K562 (cell line): ENCODE results near the gene CTBP2. TPM values are rescaled to one million over a fixed set of nuclear protein-coding genes. Genes with fewer than 3 reads are reported as not detected.

Source experiments
- MYNN ChIP-seq, 2 experiments: sonication (generic); formaldehyde crosslinking in 1 of 2; IDR thresholded peaks; 2 replicates each; pipeline versions ENCODE4 v1.5.0 to v1.6.1; 2016 to 2020; ENCODE audit warnings: antibody characterized with exemption in 1 of 2, missing genetic modification reagents in 1 of 2
- PBX2 ChIP-seq, 2 experiments: IDR thresholded peaks in 1 of 2; conservative IDR thresholded peaks in 1 of 2; 2 replicates each; pipeline ENCODE4 v1.6.1; 2016; ENCODE audit warnings: low read depth in 2 of 2, mild to moderate bottlenecking in 1 of 2, missing compliant biosample characterization in 1 of 2, missing genetic modification characterization in 1 of 2, moderate library complexity in 1 of 2
- TAF1 ChIP-seq: IDR thresholded peaks from 2 replicates; pipeline ENCODE4 v1.6.1; 2011; ENCODE audit warnings: mild to moderate bottlenecking, low read length, moderate library complexity; ENCODE audit not compliant: insufficient read depth, control insufficient read depth, severe bottlenecking; ENCODE audit errors: extremely low read depth
- THAP12 ChIP-seq: fragments of 250-450 bp; sonication (Bioruptor Pico); IDR thresholded peaks from 2 replicates; pipeline ENCODE4 v1.9.0; 2021; ENCODE audit warnings: mild to moderate bottlenecking, inconsistent platforms
- XRCC3 ChIP-seq: fragments of 450-650 bp; IDR thresholded peaks from 2 replicates; pipeline ENCODE4 v1.6.1; 2017; ENCODE audit warnings: mild to moderate bottlenecking, moderate library complexity
- polyA plus RNA-seq, 8 experiments: library from polyadenylated mRNA; depleted of rRNA in 4 of 8; stranded (reverse) in 5 of 8; unstranded in 3 of 8; fragments of >200 nt; fragmentation: Nextera tagmentation in 2 of 8; fragmentation: Illumina TruSeq in 1 of 8; extraction: Ambion mirVana in 2 of 8; extraction: Trizol in 1 of 8; gene quantifications; 2 replicates each; pipeline versions ENCODE4 v1.2.1 to v1.2.3, GENCODE V29; 2011 to 2014; ENCODE audit warnings: inconsistent platforms in 1 of 8, missing spikeins in 1 of 8
- total RNA-seq, 7 experiments: library from RNA; depleted of rRNA in 6 of 7; stranded (reverse); fragments of >200 nt in 6 of 7; fragmentation: Illumina TruSeq in 2 of 7; extraction: Trizol in 2 of 7; gene quantifications; 2 replicates each; pipeline versions ENCODE4 v1.2.1 to v1.2.3, GENCODE V29; 2011 to 2021; ENCODE audit warnings: low replicate concordance in 1 of 7
- TF ChIP-seq, protein P1 (sequence below): fragments of 200-600 bp; sonication (generic); IDR thresholded peaks from one replicate; pipeline ENCODE4 v1.6.1; 2012; ENCODE audit warnings: mild to moderate bottlenecking, low read depth, low read length, inconsistent platforms
- TF ChIP-seq, protein P2 (sequence below): fragments of 450-650 bp; formaldehyde crosslinking; IDR thresholded peaks from 2 replicates; pipeline ENCODE4 v1.4.0; 2020; ENCODE audit warnings: mild to moderate bottlenecking

Gene CTBP2
- total and polyA plus RNA-seq, 9 of the 15 experiments (the other 6 are each of a cell fraction or from before 2014, with no cell fraction given) = 1.3 to 8.8 (median 5.1) TPM

DNA sequence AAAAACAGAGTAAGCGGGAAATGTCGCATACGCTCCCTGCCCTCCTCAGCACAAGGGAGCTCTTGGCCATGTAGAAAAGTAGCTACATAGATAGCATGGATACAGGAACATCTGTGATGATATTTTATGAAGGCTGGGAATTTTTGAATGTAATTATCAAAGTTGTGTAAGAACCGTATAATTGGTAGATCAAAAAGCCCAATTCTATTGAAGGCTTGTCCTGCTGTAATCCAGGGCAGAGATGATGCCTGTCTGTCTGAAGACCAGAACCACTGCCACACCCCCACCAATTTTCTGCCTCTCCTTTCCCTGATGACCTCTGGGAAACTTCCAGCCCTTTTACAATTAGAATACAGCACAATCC, 167.0 kb downstream of the CTBP2 start (continued):
- TF ChIP-seq, protein P1, sequence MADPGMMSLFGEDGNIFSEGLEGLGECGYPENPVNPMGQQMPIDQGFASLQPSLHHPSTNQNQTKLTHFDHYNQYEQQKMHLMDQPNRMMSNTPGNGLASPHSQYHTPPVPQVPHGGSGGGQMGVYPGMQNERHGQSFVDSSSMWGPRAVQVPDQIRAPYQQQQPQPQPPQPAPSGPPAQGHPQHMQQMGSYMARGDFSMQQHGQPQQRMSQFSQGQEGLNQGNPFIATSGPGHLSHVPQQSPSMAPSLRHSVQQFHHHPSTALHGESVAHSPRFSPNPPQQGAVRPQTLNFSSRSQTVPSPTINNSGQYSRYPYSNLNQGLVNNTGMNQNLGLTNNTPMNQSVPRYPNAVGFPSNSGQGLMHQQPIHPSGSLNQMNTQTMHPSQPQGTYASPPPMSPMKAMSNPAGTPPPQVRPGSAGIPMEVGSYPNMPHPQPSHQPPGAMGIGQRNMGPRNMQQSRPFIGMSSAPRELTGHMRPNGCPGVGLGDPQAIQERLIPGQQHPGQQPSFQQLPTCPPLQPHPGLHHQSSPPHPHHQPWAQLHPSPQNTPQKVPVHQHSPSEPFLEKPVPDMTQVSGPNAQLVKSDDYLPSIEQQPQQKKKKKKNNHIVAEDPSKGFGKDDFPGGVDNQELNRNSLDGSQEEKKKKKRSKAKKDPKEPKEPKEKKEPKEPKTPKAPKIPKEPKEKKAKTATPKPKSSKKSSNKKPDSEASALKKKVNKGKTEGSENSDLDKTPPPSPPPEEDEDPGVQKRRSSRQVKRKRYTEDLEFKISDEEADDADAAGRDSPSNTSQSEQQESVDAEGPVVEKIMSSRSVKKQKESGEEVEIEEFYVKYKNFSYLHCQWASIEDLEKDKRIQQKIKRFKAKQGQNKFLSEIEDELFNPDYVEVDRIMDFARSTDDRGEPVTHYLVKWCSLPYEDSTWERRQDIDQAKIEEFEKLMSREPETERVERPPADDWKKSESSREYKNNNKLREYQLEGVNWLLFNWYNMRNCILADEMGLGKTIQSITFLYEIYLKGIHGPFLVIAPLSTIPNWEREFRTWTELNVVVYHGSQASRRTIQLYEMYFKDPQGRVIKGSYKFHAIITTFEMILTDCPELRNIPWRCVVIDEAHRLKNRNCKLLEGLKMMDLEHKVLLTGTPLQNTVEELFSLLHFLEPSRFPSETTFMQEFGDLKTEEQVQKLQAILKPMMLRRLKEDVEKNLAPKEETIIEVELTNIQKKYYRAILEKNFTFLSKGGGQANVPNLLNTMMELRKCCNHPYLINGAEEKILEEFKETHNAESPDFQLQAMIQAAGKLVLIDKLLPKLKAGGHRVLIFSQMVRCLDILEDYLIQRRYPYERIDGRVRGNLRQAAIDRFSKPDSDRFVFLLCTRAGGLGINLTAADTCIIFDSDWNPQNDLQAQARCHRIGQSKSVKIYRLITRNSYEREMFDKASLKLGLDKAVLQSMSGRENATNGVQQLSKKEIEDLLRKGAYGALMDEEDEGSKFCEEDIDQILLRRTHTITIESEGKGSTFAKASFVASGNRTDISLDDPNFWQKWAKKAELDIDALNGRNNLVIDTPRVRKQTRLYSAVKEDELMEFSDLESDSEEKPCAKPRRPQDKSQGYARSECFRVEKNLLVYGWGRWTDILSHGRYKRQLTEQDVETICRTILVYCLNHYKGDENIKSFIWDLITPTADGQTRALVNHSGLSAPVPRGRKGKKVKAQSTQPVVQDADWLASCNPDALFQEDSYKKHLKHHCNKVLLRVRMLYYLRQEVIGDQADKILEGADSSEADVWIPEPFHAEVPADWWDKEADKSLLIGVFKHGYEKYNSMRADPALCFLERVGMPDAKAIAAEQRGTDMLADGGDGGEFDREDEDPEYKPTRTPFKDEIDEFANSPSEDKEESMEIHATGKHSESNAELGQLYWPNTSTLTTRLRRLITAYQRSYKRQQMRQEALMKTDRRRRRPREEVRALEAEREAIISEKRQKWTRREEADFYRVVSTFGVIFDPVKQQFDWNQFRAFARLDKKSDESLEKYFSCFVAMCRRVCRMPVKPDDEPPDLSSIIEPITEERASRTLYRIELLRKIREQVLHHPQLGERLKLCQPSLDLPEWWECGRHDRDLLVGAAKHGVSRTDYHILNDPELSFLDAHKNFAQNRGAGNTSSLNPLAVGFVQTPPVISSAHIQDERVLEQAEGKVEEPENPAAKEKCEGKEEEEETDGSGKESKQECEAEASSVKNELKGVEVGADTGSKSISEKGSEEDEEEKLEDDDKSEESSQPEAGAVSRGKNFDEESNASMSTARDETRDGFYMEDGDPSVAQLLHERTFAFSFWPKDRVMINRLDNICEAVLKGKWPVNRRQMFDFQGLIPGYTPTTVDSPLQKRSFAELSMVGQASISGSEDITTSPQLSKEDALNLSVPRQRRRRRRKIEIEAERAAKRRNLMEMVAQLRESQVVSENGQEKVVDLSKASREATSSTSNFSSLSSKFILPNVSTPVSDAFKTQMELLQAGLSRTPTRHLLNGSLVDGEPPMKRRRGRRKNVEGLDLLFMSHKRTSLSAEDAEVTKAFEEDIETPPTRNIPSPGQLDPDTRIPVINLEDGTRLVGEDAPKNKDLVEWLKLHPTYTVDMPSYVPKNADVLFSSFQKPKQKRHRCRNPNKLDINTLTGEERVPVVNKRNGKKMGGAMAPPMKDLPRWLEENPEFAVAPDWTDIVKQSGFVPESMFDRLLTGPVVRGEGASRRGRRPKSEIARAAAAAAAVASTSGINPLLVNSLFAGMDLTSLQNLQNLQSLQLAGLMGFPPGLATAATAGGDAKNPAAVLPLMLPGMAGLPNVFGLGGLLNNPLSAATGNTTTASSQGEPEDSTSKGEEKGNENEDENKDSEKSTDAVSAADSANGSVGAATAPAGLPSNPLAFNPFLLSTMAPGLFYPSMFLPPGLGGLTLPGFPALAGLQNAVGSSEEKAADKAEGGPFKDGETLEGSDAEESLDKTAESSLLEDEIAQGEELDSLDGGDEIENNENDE = no peak
- TF ChIP-seq THAP12 (CRISPR knock-in tag) (no peak), MYNN (IDR thresholded peaks at IDR 0.05) (no peak), MYNN (CRISPR knock-in tag; IDR thresholded peaks at IDR 0.05) (no peak), XRCC3 (no peak), TAF1 (no peak), PBX2 (CRISPR knock-in tag; IDR thresholded peaks at IDR 0.05; ENCODE audit: low read depth) (no peak), PBX2 (tag; conservative IDR thresholded peaks at IDR 0.05; ENCODE audit: low read depth) (no peak)
- TF ChIP-seq, protein P2, sequence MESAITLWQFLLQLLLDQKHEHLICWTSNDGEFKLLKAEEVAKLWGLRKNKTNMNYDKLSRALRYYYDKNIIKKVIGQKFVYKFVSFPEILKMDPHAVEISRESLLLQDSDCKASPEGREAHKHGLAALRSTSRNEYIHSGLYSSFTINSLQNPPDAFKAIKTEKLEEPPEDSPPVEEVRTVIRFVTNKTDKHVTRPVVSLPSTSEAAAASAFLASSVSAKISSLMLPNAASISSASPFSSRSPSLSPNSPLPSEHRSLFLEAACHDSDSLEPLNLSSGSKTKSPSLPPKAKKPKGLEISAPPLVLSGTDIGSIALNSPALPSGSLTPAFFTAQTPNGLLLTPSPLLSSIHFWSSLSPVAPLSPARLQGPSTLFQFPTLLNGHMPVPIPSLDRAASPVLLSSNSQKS (CRISPR knock-in tag) = no peak
